Cardiac muscle cell (in vitro differentiated cells and primary cell): ENCODE measurements around the gene GPR62. TPM values are rescaled to one million over a fixed set of nuclear protein-coding genes. Genes with fewer than 3 reads are reported as not detected.

ENCODE experiments used
- DNase-seq, 2 donors: peaks; one replicate each; pipeline versions ENCODE4 v3.0.0 to v3.0.0-alpha.2; 2010 to 2017; ENCODE audit warnings: low read depth in 1 of 2, low spot score in 1 of 2
- H3K27ac ChIP-seq: fragments of 200-600 bp; sonication (generic); 2 replicates; pipeline ENCODE4 v1.5.1; 2016
- H3K27me3 ChIP-seq: fragments of 200-600 bp; sonication (generic); 2 replicates; pipeline ENCODE4 v1.6.0; 2016; ENCODE audit warnings: control low read depth
- H3K36me3 ChIP-seq: fragments of 200-600 bp; sonication (generic); 2 replicates; pipeline ENCODE4 v1.5.1; 2016; ENCODE audit warnings: control low read depth
- H3K4me1 ChIP-seq: fragments of 200-600 bp; sonication (generic); 2 replicates; pipeline ENCODE4 v1.8.1; 2017; ENCODE audit warnings: low read depth, mild to moderate bottlenecking, mixed run types
- H3K4me3 ChIP-seq: fragments of 200-600 bp; sonication (generic); 2 replicates; pipeline ENCODE4 v1.5.1; 2016; ENCODE audit warnings: mild to moderate bottlenecking
- H3K9me3 ChIP-seq: fragments of 200-600 bp; sonication (generic); 2 replicates; pipeline ENCODE4 v1.5.1; 2017; ENCODE audit warnings: low read depth, mild to moderate bottlenecking, control low read depth
- CTCF ChIP-seq: IDR thresholded peaks from 2 replicates; pipeline ENCODE4 v1.5.1; 2012; ENCODE audit warnings: low read depth, mild to moderate bottlenecking, low read length
- polyA plus RNA-seq: library from polyadenylated mRNA; unstranded; fragments of >200 nt; fragmentation: Nextera tagmentation; extraction: Ambion mirVana; gene quantifications from 2 replicates; pipeline ENCODE4 v1.2.1, GENCODE V29; 2016
- total RNA-seq: library from RNA; depleted of rRNA; stranded (reverse); fragments of >200 nt; gene quantifications from 2 replicates; pipeline ENCODE4 v1.2.3, GENCODE V29; 2016

Gene GPR62
- total and polyA plus RNA-seq, 2 experiments from 2014 or later, result 0.94 to 1.1 TPM

DNA sequence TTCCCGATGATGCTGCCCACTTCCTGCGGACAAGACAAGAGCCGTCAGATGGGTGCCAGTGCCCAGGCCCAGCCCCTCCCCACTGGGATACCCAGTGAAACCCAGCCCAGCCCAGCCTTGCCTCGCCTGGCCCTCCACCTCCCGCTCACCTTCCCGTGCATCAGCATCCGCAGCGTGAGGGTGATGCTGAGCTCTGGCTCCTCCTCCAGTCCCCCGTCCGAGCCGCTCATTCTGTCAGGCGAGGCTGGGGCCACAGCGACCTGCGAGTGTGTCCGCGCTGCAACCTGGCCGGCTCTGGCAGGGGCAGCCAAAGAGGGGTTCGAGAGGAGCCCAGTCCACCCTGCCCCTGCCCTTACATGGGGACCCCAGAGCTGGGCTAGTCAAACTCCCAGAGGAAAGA is 5.8 kb downstream of the GPR62 start:
- Histone ChIP-seq H3K27me3 (no peaks in the 10 kb centered on the region), H3K27ac (no peak overlapping the region), H3K36me3 (no peaks in the 10 kb centered on the region), H3K4me3 (no peak overlapping the region), H3K9me3 (no peaks in the 10 kb centered on the region), H3K4me1 (peaks cover 17% of the 10 kb centered on the region)
- TF ChIP-seq CTCF, result no peak
- no peak for DNase-seq

- Histone ChIP-seq H3K9me3 (no peaks in the 10 kb centered on the region), H3K4me1 (peaks cover 15% of the 10 kb centered on the region), H3K4me3 (no peak overlapping the region), H3K27ac (no peak overlapping the region), H3K27me3 (no peaks in the 10 kb centered on the region), H3K36me3 (no peaks in the 10 kb centered on the region)
- TF ChIP-seq CTCF, result no peak
- DNase-seq, result no peak
Measured at GRCh38 chr3:51961602-51962569, 6.7 kb downstream of the GPR62 start.

GRCh38 chr3:51962854-51963530 is 7.8 kb downstream of the GPR62 start:
- Histone ChIP-seq H3K9me3 (no peaks in the 10 kb centered on the region), H3K27me3 (no peaks in the 10 kb centered on the region), H3K27ac (peak overlapping the region; percentile 39), H3K4me1 (peaks cover 16% of the 10 kb centered on the region), H3K36me3 (no peaks in the 10 kb centered on the region), H3K4me3 (no peak overlapping the region)
- no peak for TF ChIP-seq CTCF
- peak in 1 of 2 donors; percentile 22 for DNase-seq

DNA sequence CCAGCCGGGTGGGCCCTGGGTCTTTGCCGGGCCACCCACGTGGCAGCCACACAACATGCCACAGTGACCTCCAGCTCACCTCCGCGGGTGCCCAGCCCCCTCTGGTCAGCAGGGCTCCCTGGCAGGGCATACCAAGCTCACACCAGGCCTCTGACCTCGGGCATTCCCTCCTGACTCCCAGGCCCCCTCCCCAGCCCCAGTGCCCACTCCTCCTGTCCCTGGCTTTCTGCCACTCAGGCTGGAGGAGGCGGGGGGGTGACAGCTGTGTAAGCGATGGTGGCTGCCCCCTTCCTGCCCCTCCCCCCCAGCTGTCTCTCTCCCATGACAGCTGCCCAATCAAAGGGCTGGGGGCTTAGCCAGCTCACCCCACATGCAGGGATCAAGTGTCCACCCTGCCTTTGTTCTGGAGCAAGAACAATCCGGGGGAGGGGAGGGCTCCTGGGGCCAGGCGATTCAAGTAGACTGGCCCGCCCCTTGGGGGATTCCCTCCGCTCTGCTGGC is 8.8 kb downstream of the GPR62 start:
- H3K4me1 ChIP-seq, result peaks cover 19% of the 10 kb centered on the region
- DNase-seq, result peak in 1 of 2 donors; percentile 32
- H3K9me3 ChIP-seq, result no peaks in the 10 kb centered on the region
- no peak overlapping the region for H3K27ac ChIP-seq
- H3K36me3 ChIP-seq, result no peaks in the 10 kb centered on the region
- no peak for TF ChIP-seq CTCF
- no peak overlapping the region for H3K4me3 ChIP-seq
- H3K27me3 ChIP-seq, result no peaks in the 10 kb centered on the region

- Histone ChIP-seq H3K36me3 (no peaks in the 10 kb centered on the region), H3K27ac (no peak overlapping the region), H3K4me3 (no peak overlapping the region), H3K4me1 (peaks cover 19% of the 10 kb centered on the region), H3K9me3 (no peaks in the 10 kb centered on the region), H3K27me3 (no peaks in the 10 kb centered on the region)
- no peak for DNase-seq
- no peak for TF ChIP-seq CTCF
Measured at GRCh38 chr3:51964521-51964920, 9.3 kb downstream of the GPR62 start.
